ENCODE data around the gene SLC35D2. TPM values are rescaled to one million over a fixed set of nuclear protein-coding genes. Genes with fewer than 3 reads are reported as not detected.

Gene SLC35D2
- total RNA-seq (10 to 100 TPM; 22.7 to 27.2 TPM), polyA plus RNA-seq (10 to 100 TPM; 14.9 to 20.2 TPM)
- long read RNA-seq, donor 1, partial matches to known transcripts: 0 of 3 reads
- long read RNA-seq, donor 1, other reads (novel, unspliced or antisense): 0 of 3 reads
- long read RNA-seq, donor 2, partial matches to known transcripts: 0 of 2 reads
- long read RNA-seq, donor 2, other reads (novel, unspliced or antisense): 0 of 2 reads
- long read RNA-seq, donor 3, partial matches to known transcripts: 0 of 1 reads
- long read RNA-seq, donor 3, other reads (novel, unspliced or antisense): 0 of 1 reads
- long read RNA-seq, donor 4, partial matches to known transcripts: 0 of 1 reads
- long read RNA-seq, donor 4, other reads (novel, unspliced or antisense): 0 of 1 reads
- long read RNA-seq, donor 5, partial matches to known transcripts: 25 of 25 reads
- long read RNA-seq, donor 5, other reads (novel, unspliced or antisense): 0 of 25 reads

DNA sequence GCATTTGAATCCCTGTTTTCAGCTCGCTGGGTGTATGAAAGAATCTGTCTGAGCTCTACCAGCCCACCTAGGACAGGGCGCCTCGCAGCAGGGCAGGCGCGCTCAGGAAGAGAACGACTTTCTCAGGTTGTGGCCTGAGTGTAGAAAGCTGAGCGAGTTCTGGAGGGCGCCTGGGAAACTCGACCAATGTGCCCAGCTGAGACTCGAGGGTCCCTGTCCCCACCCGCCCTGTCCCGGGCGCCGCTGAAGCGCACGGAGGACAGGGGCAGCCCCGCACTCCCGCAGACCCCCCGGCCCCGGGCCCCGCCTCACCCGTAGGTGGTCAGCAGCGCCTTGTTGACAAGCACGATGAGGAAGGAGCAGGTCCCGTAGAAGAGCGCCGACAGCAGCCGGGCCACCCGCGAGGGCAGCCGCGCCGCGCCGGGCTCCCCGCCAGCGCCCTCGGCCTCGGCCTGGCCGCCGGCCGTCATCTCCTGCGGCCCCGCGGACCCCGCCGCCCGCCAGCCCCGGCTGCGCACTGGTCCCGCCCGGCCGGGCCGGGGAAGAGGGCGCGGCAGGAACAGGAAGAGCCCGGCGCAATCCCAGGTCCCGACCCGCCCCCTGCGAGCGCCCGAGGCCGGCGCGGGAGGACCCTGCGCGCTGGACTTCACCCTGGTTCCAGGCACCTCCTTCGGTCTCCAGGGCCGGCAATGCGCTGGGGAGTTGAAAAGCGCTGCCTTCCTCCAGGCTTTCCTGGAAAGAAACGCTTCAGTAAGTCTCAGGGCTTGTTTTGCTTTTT, at the start of gene SLC35D2:
SLC35D2 (minus strand) TSS at position 547 of the 778 bp plus-strand sequence; CDS start at position 470, 77 bp downstream.
- Histone ChIP-seq H3K9ac (ENCODE audit: insufficient read depth in 1 of 2, low read length in 2 of 2) (peak within 1 kb of the TSS; percentile 56 to 89), H3K4me1 (ENCODE audit: control insufficient read depth in 5 of 5, insufficient read depth in 5 of 5, low read length in 5 of 5) (peaks cover 0 to 18% (median 9%) of the 10 kb centered on the region in 5 donors), H3K9me3 (ENCODE audit: control insufficient read depth in 4 of 4, insufficient read depth in 3 of 4, low read length in 3 of 4) (no peaks in the 10 kb centered on the region), H3K27ac (ENCODE audit: low read depth in 1 of 2, low read length in 1 of 2) (peak within 1 kb of the TSS; percentile 84 to 96), H3K36me3 (ENCODE audit: control insufficient read depth in 4 of 4, insufficient read depth in 4 of 4, low read length in 4 of 4) (peaks cover 0 to 2% (median 1%) of the 10 kb centered on the region in 4 donors), H3K4me3 (peak within 1 kb of the TSS; percentile 80), H3K27me3 (ENCODE audit: control insufficient read depth in 3 of 3, insufficient read depth in 3 of 3, low read length in 2 of 3) (no peaks in the 10 kb centered on the region)
- WGBS, 2 donors: 1 to 2% methylated on average over 55 to 73 of the region's 73 CpGs
- TF ChIP-seq, protein P1, sequence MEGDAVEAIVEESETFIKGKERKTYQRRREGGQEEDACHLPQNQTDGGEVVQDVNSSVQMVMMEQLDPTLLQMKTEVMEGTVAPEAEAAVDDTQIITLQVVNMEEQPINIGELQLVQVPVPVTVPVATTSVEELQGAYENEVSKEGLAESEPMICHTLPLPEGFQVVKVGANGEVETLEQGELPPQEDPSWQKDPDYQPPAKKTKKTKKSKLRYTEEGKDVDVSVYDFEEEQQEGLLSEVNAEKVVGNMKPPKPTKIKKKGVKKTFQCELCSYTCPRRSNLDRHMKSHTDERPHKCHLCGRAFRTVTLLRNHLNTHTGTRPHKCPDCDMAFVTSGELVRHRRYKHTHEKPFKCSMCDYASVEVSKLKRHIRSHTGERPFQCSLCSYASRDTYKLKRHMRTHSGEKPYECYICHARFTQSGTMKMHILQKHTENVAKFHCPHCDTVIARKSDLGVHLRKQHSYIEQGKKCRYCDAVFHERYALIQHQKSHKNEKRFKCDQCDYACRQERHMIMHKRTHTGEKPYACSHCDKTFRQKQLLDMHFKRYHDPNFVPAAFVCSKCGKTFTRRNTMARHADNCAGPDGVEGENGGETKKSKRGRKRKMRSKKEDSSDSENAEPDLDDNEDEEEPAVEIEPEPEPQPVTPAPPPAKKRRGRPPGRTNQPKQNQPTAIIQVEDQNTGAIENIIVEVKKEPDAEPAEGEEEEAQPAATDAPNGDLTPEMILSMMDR (IDR thresholded peaks at IDR 0.05; ENCODE audit: control extremely low read depth, extremely low read depth): no peak
- DNase-seq (peak; percentile 61 to 70 (median 69)), ATAC-seq (ENCODE audit: insufficient read depth, low FRiP score) (peak; percentile 89)

DNA sequence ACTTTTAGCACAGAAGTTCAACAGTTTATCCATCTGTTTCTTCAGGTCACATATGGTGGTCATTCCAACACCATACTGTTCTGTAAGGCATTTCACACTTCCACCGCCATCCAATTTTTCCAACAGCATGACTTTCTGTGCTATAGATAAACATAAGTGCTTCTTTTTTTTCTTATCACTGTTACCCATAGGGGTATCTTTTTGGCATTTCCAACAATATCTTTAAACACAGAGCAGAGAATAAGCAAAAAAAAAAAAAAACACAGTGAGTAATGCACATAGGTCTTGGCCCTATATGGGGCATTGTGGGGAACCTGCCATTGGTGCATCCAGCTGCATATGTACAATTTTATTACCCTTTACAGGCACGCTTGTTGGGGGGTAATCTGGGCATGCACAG, 46.9 kb upstream of the SLC35D2 start:
- Histone ChIP-seq H3K27ac (ENCODE audit: low read depth in 1 of 2, low read length in 1 of 2) (no peak overlapping the region), H3K9ac (ENCODE audit: insufficient read depth in 1 of 2, low read length in 2 of 2) (no peak overlapping the region), H3K4me3 (no peak overlapping the region), H3K36me3 (ENCODE audit: control insufficient read depth in 4 of 4, insufficient read depth in 4 of 4, low read length in 4 of 4) (no peaks in the 10 kb centered on the region), H3K9me3 (ENCODE audit: control insufficient read depth in 4 of 4, insufficient read depth in 3 of 4, low read length in 3 of 4) (no peaks in the 10 kb centered on the region), H3K4me1 (ENCODE audit: control insufficient read depth in 5 of 5, insufficient read depth in 5 of 5, low read length in 5 of 5) (peaks cover 0 to 1% (median 0%) of the 10 kb centered on the region in 5 donors), H3K27me3 (ENCODE audit: control insufficient read depth in 3 of 3, insufficient read depth in 3 of 3, low read length in 2 of 3) (no peaks in the 10 kb centered on the region)
- ATAC-seq (ENCODE audit: insufficient read depth, low FRiP score) (no peak), DNase-seq (no peak)
- TF ChIP-seq, protein P1 (IDR thresholded peaks at IDR 0.05; ENCODE audit: control extremely low read depth, extremely low read depth): no peak
- WGBS, 2 donors: 96 to 98% methylated on average over 2 of the region's 2 CpGs

DNA sequence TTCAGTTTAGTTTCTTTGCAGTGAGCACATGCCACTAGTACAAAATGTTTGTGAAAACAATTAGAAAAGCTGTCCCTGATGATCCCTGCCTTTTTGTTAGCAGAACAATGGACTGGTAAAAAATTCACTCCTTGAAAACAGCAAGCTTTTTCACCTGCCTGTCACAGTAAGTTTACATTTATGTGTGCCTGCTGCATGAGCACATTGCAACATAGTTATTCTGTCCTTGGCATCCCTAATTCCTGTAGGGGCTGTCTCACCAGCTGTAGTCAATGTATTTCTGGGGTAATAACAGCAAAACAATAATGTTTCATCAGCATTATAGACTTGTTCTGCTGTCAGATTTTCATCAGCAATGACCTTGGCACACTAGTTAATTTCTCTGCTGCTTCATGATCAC, 46.2 kb upstream of the SLC35D2 start:
- TF ChIP-seq, protein P1 (IDR thresholded peaks at IDR 0.05; ENCODE audit: control extremely low read depth, extremely low read depth): no peak
- Histone ChIP-seq H3K4me3 (no peak overlapping the region), H3K27ac (ENCODE audit: low read depth in 1 of 2, low read length in 1 of 2) (no peak overlapping the region), H3K4me1 (ENCODE audit: control insufficient read depth in 5 of 5, insufficient read depth in 5 of 5, low read length in 5 of 5) (peaks cover 0 to 1% (median 0%) of the 10 kb centered on the region in 5 donors), H3K9ac (ENCODE audit: insufficient read depth in 1 of 2, low read length in 2 of 2) (no peak overlapping the region), H3K27me3 (ENCODE audit: control insufficient read depth in 3 of 3, insufficient read depth in 3 of 3, low read length in 2 of 3) (no peaks in the 10 kb centered on the region), H3K9me3 (ENCODE audit: control insufficient read depth in 4 of 4, insufficient read depth in 3 of 4, low read length in 3 of 4) (no peaks in the 10 kb centered on the region), H3K36me3 (ENCODE audit: control insufficient read depth in 4 of 4, insufficient read depth in 4 of 4, low read length in 4 of 4) (no peaks in the 10 kb centered on the region)
- DNase-seq (no peak), ATAC-seq (ENCODE audit: insufficient read depth, low FRiP score) (no peak)

Data from lung (tissue), 16 donors.